Neural crest cell (in vitro differentiated cells): ENCODE data around the gene MEF2D. TPM values are rescaled to one million over a fixed set of nuclear protein-coding genes. Genes with fewer than 3 reads are reported as not detected.

Source experiments
- DNase-seq: peaks from one replicate; pipeline ENCODE4 v3.0.0; 2021; ENCODE audit warnings: low read depth, mixed read lengths, low spot score
- H3K27ac Mint-ChIP-seq: one replicate; pipeline ENCODE4 v1.8.0; 2021; ENCODE audit warnings: mild to moderate bottlenecking, mixed read lengths; ENCODE audit not compliant: unreplicated experiment
- H3K27me3 Mint-ChIP-seq: 2 replicates; pipeline ENCODE4 v1.8.0; 2021; ENCODE audit warnings: low read depth, mild to moderate bottlenecking, mixed read lengths
- H3K36me3 Mint-ChIP-seq: 2 replicates; pipeline ENCODE4 v1.8.0; 2021; ENCODE audit warnings: low read depth, mild to moderate bottlenecking, mixed read lengths
- H3K4me1 Mint-ChIP-seq: 2 replicates; pipeline ENCODE4 v1.8.0; 2021; ENCODE audit warnings: mixed read lengths
- H3K4me3 Mint-ChIP-seq: one replicate; pipeline ENCODE4 v1.8.0; 2021; ENCODE audit warnings: mild to moderate bottlenecking, mixed read lengths
- H3K9me3 Mint-ChIP-seq: 2 replicates; pipeline ENCODE4 v1.8.0; 2021; ENCODE audit warnings: mixed read lengths
- CTCF ChIP-seq: fragments of 200-600 bp; sonication (generic); conservative IDR thresholded peaks from 2 replicates; pipeline ENCODE4 v1.5.0; 2021; ENCODE audit warnings: antibody characterized with exemption, mild to moderate bottlenecking
- total RNA-seq: library from RNA; stranded (reverse); gene quantifications from 2 replicates; pipeline ENCODE4 v1.2.1, GENCODE V29; 2021

The MEF2D gene
- total RNA-seq, 1 donor from 2014 or later, result 17.3 TPM

- H3K36me3 Mint-ChIP-seq, result peaks cover 20% of the 10 kb centered on the region
- no peak for DNase-seq
- TF ChIP-seq CTCF, result no peak
- H3K4me3 Mint-ChIP-seq, result no peak overlapping the region
- no peak overlapping the region for H3K27ac Mint-ChIP-seq
- no peaks in the 10 kb centered on the region for H3K27me3 Mint-ChIP-seq
- H3K9me3 Mint-ChIP-seq, result no peaks in the 10 kb centered on the region
- peaks cover 5% of the 10 kb centered on the region for H3K4me1 Mint-ChIP-seq
Observed at GRCh38 chr1:156530006-156530405, 29.4 kb upstream of the MEF2D start.

- no peak for TF ChIP-seq CTCF
- Mint-ChIP-seq H3K9me3 (no peaks in the 10 kb centered on the region), H3K27ac (no peak overlapping the region), H3K4me3 (no peak overlapping the region), H3K4me1 (peaks cover 5% of the 10 kb centered on the region), H3K27me3 (no peaks in the 10 kb centered on the region), H3K36me3 (peaks cover 16% of the 10 kb centered on the region)
- DNase-seq, result no peak
Observed at GRCh38 chr1:156528875-156529425, 28.4 kb upstream of the MEF2D start.

- H3K36me3 Mint-ChIP-seq, result peaks cover 14% of the 10 kb centered on the region
- peaks cover 5% of the 10 kb centered on the region for H3K4me1 Mint-ChIP-seq
- TF ChIP-seq CTCF, result no peak
Observed at GRCh38 chr1:156528231-156528630, 27.7 kb upstream of the MEF2D start.

GRCh38 chr1:156527584-156527983 is 27.0 kb upstream of the MEF2D start:
- Mint-ChIP-seq H3K4me3 (no peak overlapping the region), H3K27me3 (no peaks in the 10 kb centered on the region), H3K36me3 (peaks cover 14% of the 10 kb centered on the region), H3K9me3 (no peaks in the 10 kb centered on the region), H3K4me1 (peaks cover 5% of the 10 kb centered on the region), H3K27ac (no peak overlapping the region)
- DNase-seq, result no peak
- TF ChIP-seq CTCF, result no peak

More at GRCh38 chr1:156528231-156528630, 27.7 kb upstream of the MEF2D start:
- Mint-ChIP-seq H3K27ac (no peak overlapping the region), H3K9me3 (no peaks in the 10 kb centered on the region), H3K4me3 (no peak overlapping the region), H3K27me3 (no peaks in the 10 kb centered on the region)
- no peak for DNase-seq

- peaks cover 5% of the 10 kb centered on the region for H3K4me1 Mint-ChIP-seq
- H3K9me3 Mint-ChIP-seq, result no peaks in the 10 kb centered on the region
- no peak overlapping the region for H3K27ac Mint-ChIP-seq
- no peak for DNase-seq
- TF ChIP-seq CTCF, result no peak
- no peaks in the 10 kb centered on the region for H3K27me3 Mint-ChIP-seq
- H3K4me3 Mint-ChIP-seq, result no peak overlapping the region
- H3K36me3 Mint-ChIP-seq, result peaks cover 14% of the 10 kb centered on the region
Observed at GRCh38 chr1:156525856-156526489, 25.4 kb upstream of the MEF2D start.
